HG03039 (cell line): Measurements from ENCODE around the gene PKP3.
"Not testable (repeated sequence)": the region's sequence is repeated elsewhere in the genome, so short reads cannot be mapped to it uniquely, and the experiment has no call there.

Experiments
- ATAC-seq: cut with Tn5 transposase; IDR thresholded peaks from one replicate; pipeline ENCODE4 v1.9.1; 2021; ENCODE audit warnings: mild to moderate bottlenecking, moderate library complexity; ENCODE audit not compliant: unreplicated experiment

The PKP3 gene

DNA sequence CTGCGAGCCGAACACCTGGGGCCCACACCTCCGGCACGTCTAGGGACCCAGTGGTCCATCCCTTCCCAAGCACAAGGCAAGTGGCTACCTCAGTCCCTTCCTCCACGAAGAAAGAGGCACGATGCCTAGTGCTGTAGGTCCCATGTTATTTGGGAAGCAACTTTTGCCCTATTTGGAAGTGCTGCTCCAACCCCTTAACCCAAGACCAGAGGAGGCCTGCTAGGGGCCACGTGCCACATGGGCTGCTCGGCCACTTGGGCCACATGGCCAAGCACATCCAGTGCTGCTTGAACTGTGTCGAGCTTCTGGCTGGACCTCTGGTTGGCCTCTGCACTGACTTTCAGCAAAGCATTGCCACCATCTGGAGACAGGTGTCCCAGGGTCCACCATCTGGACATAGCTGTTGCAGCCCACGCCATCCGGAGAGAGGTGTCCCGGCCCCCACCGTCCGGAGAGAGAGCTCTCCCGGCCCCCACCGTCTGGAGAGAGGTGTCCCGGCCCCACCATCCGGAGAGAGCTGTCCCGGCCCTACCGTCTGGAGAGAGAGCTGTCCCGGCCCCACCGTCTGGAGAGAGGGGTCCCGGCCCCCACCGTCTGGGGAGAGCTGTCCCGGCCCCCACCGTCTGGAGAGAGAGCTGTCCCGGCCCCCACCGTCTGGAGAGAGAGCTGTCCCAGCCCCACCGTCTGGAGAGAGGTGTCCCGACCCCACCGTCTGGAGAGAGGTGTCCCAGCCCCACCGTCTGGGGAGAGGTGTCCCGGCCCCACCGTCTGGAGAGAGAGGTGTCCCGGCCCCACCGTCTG lies 31.2 kb upstream of the PKP3 start:
- no peak for ATAC-seq

- not testable (repeated sequence) for ATAC-seq
Measured at GRCh38 chr11:363443-363805, 30.6 kb upstream of the PKP3 start.

- no peak for ATAC-seq
Measured at GRCh38 chr11:363948-364761, 29.9 kb upstream of the PKP3 start.

DNA sequence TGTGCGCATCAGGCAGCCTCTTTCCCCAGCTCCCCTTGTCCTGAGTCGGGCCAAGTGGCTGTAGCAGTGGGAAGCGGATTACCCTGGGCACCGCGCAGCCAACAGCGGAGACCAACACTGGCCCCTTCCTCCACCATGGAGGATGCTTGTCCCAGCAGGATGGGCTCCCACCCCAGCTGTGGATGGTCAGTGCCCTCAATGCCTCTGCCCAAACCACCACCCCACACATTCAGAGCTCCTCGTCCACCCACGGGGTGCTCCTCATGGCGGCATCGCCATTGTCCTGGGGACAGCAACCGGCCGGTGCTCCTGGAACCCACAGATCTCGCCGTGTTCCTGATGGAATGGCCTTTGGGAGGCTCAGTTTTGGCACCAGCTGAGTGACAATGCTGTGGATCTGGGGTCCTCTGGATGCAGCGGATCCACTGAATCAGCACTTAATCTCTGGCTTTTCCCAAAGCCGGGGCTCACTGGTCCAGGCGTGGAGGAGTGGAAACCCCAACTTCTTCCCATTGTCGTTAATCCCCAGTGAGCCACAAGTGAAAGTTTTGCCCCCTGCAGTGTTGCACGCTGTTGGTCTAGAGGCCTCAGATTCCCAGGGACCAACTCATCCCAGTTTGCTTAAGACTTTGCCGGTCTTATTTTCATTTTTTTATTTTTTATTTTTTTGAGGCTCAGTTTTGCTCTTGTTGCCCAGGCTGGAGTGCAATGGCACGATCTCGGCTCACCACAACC lies 28.9 kb upstream of the PKP3 start:
- ATAC-seq = no peak

GRCh38 chr11:365831-366230 lies 28.2 kb upstream of the PKP3 start:
- ATAC-seq = no peak

- no peak for ATAC-seq
Measured at GRCh38 chr11:367956-368413, 26.0 kb upstream of the PKP3 start.

- ATAC-seq = no peak
Measured at GRCh38 chr11:368414-369335, 25.3 kb upstream of the PKP3 start.

DNA sequence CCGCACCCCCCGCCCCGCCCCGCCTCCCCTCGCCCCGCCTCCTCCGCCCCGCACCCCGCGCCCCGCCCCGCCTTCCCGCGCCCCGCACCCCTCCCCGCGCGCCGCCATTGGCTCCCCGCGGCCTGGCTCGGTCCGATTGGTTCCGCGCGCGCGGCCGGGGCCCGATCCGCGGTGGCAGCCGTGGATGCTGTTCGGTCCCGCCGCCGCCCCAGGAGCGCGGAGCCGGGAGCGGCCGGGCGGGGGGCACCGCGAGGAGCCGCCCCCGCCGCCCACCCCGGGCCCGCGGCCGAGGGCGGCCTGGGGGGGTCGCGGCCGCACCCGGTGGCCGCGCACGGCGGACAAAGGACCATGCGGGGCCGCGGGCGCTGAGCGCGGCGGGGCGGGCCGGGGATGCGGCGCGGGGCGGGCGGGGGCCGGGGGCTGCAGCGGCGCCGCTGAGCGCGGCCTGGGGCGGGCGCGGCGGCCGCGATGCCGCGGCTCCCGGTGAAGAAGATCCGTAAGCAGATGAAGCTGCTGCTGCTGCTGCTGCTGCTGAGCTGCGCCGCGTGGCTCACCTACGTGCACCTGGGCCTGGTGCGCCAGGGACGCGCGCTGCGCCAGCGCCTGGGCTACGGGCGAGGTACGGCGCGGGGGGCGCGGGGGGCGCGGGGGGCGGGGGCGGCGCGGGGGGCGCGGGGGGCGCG lies 24.5 kb upstream of the PKP3 start, which contains the start of gene B4GALNT4:
TSS of gene B4GALNT4 (plus strand) at position 164 of the 683 bp plus-strand sequence. CDS start at position 469, 305 bp downstream.
- ATAC-seq = no peak

DNA sequence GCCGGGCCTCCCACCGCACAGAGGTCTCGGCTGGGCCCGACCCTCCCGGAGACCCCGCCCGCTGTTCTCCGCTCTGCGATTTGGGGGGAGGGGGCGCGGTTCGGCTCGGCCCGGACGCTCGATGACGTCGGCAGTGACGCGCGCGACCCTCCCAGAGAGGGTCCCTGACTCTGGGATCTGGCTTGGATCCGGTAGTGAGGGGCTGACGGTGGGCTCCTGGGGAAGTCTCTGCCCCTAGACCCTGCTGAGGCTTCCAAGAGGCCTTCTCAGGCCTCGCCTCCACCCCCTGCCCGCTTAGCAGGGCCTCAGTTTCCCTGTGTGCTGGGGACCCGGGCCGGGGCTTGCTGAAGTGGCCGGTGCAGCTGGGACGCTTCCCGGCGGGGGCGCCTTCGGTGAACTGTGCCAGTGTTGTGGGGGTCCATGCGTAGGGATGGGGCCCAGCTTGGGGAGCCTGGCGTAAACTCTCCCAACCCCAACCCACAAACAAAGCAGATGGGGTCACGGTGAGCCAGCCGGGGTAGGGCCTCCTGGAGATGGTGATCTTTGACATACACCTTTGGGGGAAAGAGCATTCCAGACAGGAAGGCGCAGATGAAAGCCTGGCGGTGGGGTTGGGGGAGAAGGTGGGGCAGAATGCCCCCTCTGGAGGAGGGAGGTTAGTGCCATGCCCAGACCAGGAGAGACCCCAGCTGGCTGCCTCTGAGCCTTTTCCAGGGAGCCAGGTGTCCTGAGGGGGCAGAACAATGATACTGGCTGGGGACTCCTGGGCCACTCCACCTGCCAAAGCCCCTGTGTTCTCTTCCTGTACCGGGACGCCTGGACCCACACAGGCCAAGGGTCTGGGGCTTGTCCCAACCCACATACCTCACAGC lies 23.7 kb upstream of the PKP3 start:
- no peak for ATAC-seq

DNA sequence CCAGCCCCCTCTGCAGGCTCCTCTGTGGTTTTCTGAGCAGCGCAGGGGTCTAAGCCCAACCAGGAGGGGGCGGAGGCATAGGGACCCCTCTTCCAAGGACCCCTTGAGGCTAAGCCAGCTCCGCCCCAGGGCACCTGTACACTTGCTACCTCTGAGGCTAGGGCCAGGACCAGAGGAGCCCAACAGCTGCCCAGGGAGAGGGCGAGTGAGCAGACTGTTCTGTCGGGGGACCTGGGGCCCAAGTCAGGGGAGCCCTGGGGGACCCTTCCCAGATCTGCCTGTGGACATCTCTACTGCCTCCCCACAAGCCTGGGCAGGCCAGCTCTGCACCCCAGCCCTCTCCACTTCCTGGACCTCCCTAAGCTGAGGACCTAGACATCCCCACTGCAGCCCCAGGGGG lies 23.0 kb upstream of the PKP3 start:
- no peak for ATAC-seq

- no peak for ATAC-seq
Measured at GRCh38 chr11:371716-372590, 22.1 kb upstream of the PKP3 start.

- ATAC-seq = no peak
Measured at GRCh38 chr11:372809-373715, 20.9 kb upstream of the PKP3 start.

GRCh38 chr11:373716-374551 lies 20.1 kb upstream of the PKP3 start:
- no peak for ATAC-seq

GRCh38 chr11:375065-376025 lies 18.7 kb upstream of the PKP3 start:
- no peak for ATAC-seq
